HG03045 (cell line): ENCODE results near the gene ZFP91.

Experiments
- ATAC-seq: cut with Tn5 transposase; IDR thresholded peaks from one replicate; pipeline ENCODE4 v1.9.1; 2021; ENCODE audit warnings: mild to moderate bottlenecking, moderate library complexity; ENCODE audit not compliant: unreplicated experiment

Gene ZFP91

GRCh38 chr11:58582437-58582836 lies 3.6 kb downstream of the ZFP91 start:
- ATAC-seq = no peak

- no peak for ATAC-seq
Observed at GRCh38 chr11:58586998-58587397, 8.1 kb downstream of the ZFP91 start.

GRCh38 chr11:58591659-58592058 lies 12.8 kb downstream of the ZFP91 start:
- ATAC-seq = no peak

- no peak for ATAC-seq
Observed at GRCh38 chr11:58592760-58593472, 14.1 kb downstream of the ZFP91 start.

- ATAC-seq = no peak
Observed at GRCh38 chr11:58594826-58595225, 16.0 kb downstream of the ZFP91 start.

GRCh38 chr11:58596621-58597020 lies 17.8 kb downstream of the ZFP91 start:
- no peak for ATAC-seq

- no peak for ATAC-seq
Observed at GRCh38 chr11:58597486-58598144, 18.8 kb downstream of the ZFP91 start.

GRCh38 chr11:58600510-58600909 lies 21.6 kb downstream of the ZFP91 start:
- no peak for ATAC-seq

GRCh38 chr11:58606930-58607714 lies 28.3 kb downstream of the ZFP91 start:
- no peak for ATAC-seq

GRCh38 chr11:58608331-58608730 lies 29.5 kb downstream of the ZFP91 start:
- no peak for ATAC-seq

- no peak for ATAC-seq
Observed at GRCh38 chr11:58609723-58610122, 30.9 kb downstream of the ZFP91 start.

- no peak for ATAC-seq
Observed at GRCh38 chr11:58613228-58613627, 34.4 kb downstream of the ZFP91 start.

- no peak for ATAC-seq
Observed at GRCh38 chr11:58615559-58615958, 36.7 kb downstream of the ZFP91 start.

- ATAC-seq = no peak
Observed at GRCh38 chr11:58616594-58616993, 37.7 kb downstream of the ZFP91 start.

GRCh38 chr11:58617976-58618557 lies 39.2 kb downstream of the ZFP91 start:
- ATAC-seq = no peak

- ATAC-seq = no peak
Observed at GRCh38 chr11:58621586-58622262, 42.9 kb downstream of the ZFP91 start.

GRCh38 chr11:58622344-58622743 lies 43.5 kb downstream of the ZFP91 start, which contains the start of gene CNTF:
Gene CNTF, plus strand, starts transcription at chr11:58622665. Its CDS starts 88 bp downstream, at chr11:58622753.
- ATAC-seq = no peak

GRCh38 chr11:58625086-58625485 lies 46.2 kb downstream of the ZFP91 start:
- no peak for ATAC-seq

GRCh38 chr11:58625826-58626460 lies 47.1 kb downstream of the ZFP91 start:
- no peak for ATAC-seq

GRCh38 chr11:58626934-58627483 lies 48.1 kb downstream of the ZFP91 start:
- no peak for ATAC-seq
